CD14-positive monocyte (primary cell): ENCODE measurements around the gene DIABLO. TPM values are rescaled to one million over a fixed set of nuclear protein-coding genes. Genes with fewer than 3 reads are reported as not detected.

Experiments
- DNase-seq, 3 donors: peaks; one replicate each; pipeline ENCODE4 v3.0.0-alpha.2; 2011 to 2022
- H2AFZ ChIP-seq: 2 replicates; pipeline ENCODE4 v1.6.0; 2012; ENCODE audit warnings: mild to moderate bottlenecking, low read depth, low read length, inconsistent platforms; ENCODE audit not compliant: insufficient read depth, poor library complexity, severe bottlenecking
- H3K27ac ChIP-seq, 2 donors: 1 replicate in 1 of 2; 2 replicates in 1 of 2; pipeline ENCODE4 v1.5.1; 2012 to 2013; ENCODE audit warnings: low read length in 2 of 2, control low read depth in 1 of 2, inconsistent platforms in 1 of 2, low read depth in 1 of 2, mild to moderate bottlenecking in 1 of 2
- H3K27me3 ChIP-seq, 2 donors: one replicate each; pipeline versions ENCODE4 v1.6.0 to v1.6.1; 2011 to 2013; ENCODE audit warnings: low read length in 2 of 2; ENCODE audit not compliant: control insufficient read depth in 2 of 2, insufficient read depth in 2 of 2
- H3K36me3 ChIP-seq, 2 donors: replicated peaks in 1 of 2; 1 replicate in 1 of 2; 2 replicates in 1 of 2; pipeline versions ENCODE4 v1.5.1 to v1.6.1; 2012 to 2013; ENCODE audit warnings: low read length in 2 of 2, control low read depth in 1 of 2, inconsistent platforms in 1 of 2, mild to moderate bottlenecking in 1 of 2; ENCODE audit not compliant: insufficient read depth in 2 of 2, control insufficient read depth in 1 of 2
- H3K4me1 ChIP-seq, 2 donors: 1 replicate in 1 of 2; 2 replicates in 1 of 2; pipeline versions ENCODE4 v1.5.1 to v1.6.1; 2012 to 2013; ENCODE audit warnings: low read length in 2 of 2, control low read depth in 1 of 2, inconsistent platforms in 1 of 2, mild to moderate bottlenecking in 1 of 2, moderate library complexity in 1 of 2; ENCODE audit not compliant: insufficient read depth in 2 of 2, control insufficient read depth in 1 of 2
- H3K4me2 ChIP-seq: replicated peaks from 2 replicates; pipeline ENCODE3; 2012; ENCODE audit warnings: low read length, moderate library complexity, mild to moderate bottlenecking; ENCODE audit not compliant: poor library complexity, severe bottlenecking; ENCODE audit errors: extremely low read depth
- H3K4me3 ChIP-seq, 3 experiments: fragments of 200-600 bp in 1 of 3; sonication (generic) in 1 of 3; replicated peaks in 1 of 3; 1 replicate in 2 of 3; 2 replicates in 1 of 3; pipeline ENCODE4 v1.5.1; 2011 to 2013; ENCODE audit warnings: low read length in 3 of 3, mild to moderate bottlenecking in 3 of 3, control low read depth in 2 of 3, low read depth in 2 of 3, inconsistent platforms in 1 of 3, moderate library complexity in 1 of 3
- H3K79me2 ChIP-seq: 2 replicates; pipeline ENCODE4 v1.6.0; 2012; ENCODE audit warnings: mild to moderate bottlenecking, control low read depth, inconsistent platforms, low read length, moderate library complexity; ENCODE audit not compliant: insufficient read depth
- H3K9ac ChIP-seq: 2 replicates; pipeline ENCODE4 v1.6.0; 2017; ENCODE audit warnings: low read length, mild to moderate bottlenecking; ENCODE audit not compliant: insufficient read depth, poor library complexity, severe bottlenecking
- H3K9me3 ChIP-seq, 2 donors: replicated peaks in 1 of 2; 1 replicate in 1 of 2; 2 replicates in 1 of 2; pipeline versions ENCODE4 v1.5.1 to v1.6.1; 2012 to 2013; ENCODE audit warnings: low read length in 2 of 2, control low read depth in 1 of 2; ENCODE audit not compliant: control insufficient read depth in 1 of 2, insufficient read depth in 1 of 2
- H4K20me1 ChIP-seq: 2 replicates; pipeline ENCODE4 v1.6.0; 2012; ENCODE audit warnings: mild to moderate bottlenecking, low read length, control low read depth, moderate library complexity; ENCODE audit not compliant: insufficient read depth
- H3K27ac Mint-ChIP-seq, 7 donors: one replicate each; pipeline ENCODE4 v1.8.0; 2020; ENCODE audit warnings: mild to moderate bottlenecking in 7 of 7, mixed read lengths in 7 of 7, moderate library complexity in 6 of 7, inconsistent platforms in 2 of 7
- H3K27me3 Mint-ChIP-seq, 3 donors: one replicate each; pipeline ENCODE4 v1.8.0; 2021 to 2022; ENCODE audit warnings: low read depth in 3 of 3, mild to moderate bottlenecking in 3 of 3, mixed read lengths in 3 of 3, moderate library complexity in 3 of 3, inconsistent platforms in 1 of 3
- H3K36me3 Mint-ChIP-seq, 2 donors: one replicate each; pipeline ENCODE4 v1.8.0; 2020; ENCODE audit warnings: mixed read lengths in 2 of 2, inconsistent platforms in 1 of 2, mild to moderate bottlenecking in 1 of 2
- H3K4me1 Mint-ChIP-seq: one replicate; pipeline ENCODE4 v1.8.0; 2020; ENCODE audit warnings: mild to moderate bottlenecking, mixed read lengths
- H3K4me3 Mint-ChIP-seq, 2 donors: one replicate each; pipeline ENCODE4 v1.8.0; 2020; ENCODE audit warnings: mild to moderate bottlenecking in 2 of 2, mixed read lengths in 2 of 2, moderate library complexity in 1 of 2
- H3K9me3 Mint-ChIP-seq, 7 donors: one replicate each; pipeline ENCODE4 v1.8.0; 2020 to 2022; ENCODE audit warnings: mixed read lengths in 7 of 7, mild to moderate bottlenecking in 6 of 7, moderate library complexity in 6 of 7, inconsistent platforms in 2 of 7
- CTCF ChIP-seq: fragments of 200-600 bp; IDR thresholded peaks from one replicate; pipeline ENCODE4 v1.8.0; 2022; ENCODE audit warnings: antibody characterized with exemption, mild to moderate bottlenecking
- WGBS: methylation state at CpG from one replicate; pipeline ENCODE4 v1.1.5; 2013; ENCODE audit warnings: missing lambda C conversion rate; ENCODE audit not compliant: insufficient coverage; 5-methylcytosine and 5-hydroxymethylcytosine counted together
- intact Hi-C, 2 donors: fragments of 100-400 bp; cut with micrococcal nuclease; formaldehyde crosslinking; loops; one replicate each; pipeline versions ENCODE4 v1.15.0 to v1.15.1; 2023
- polyA minus RNA-seq: library from RNA; depleted of rRNA, polyadenylated mRNA; stranded (reverse); fragments of >200 nt; gene quantifications from 2 replicates; pipeline ENCODE4 v1.2.3, GENCODE V29; 2012
- polyA plus RNA-seq, 3 donors: library from polyadenylated mRNA; depleted of rRNA in 1 of 3; unstranded in 2 of 3; stranded (reverse) in 1 of 3; fragments of 300-500 nt in 2 of 3; fragments of >200 nt in 1 of 3; fragmentation: Illumina TruSeq in 2 of 3; gene quantifications; 1 replicate in 2 of 3; 2 replicates in 1 of 3; pipeline ENCODE4 v1.2.3, GENCODE V29; 2012 to 2021
- total RNA-seq, 12 experiments: library from RNA in 1 of 12; stranded (reverse) in 1 of 12; fragments of 120-200 nt in 1 of 12; gene quantifications; one replicate each; pipeline ENCODE4 v1.2.4 and lab custom pipeline; 2013 to 2026; ENCODE audit warnings: mixed read lengths in 6 of 12, inconsistent platforms in 1 of 12

DIABLO gene
- 48.0 TPM for total RNA-seq (2013)
- 10 to 100 TPM; 33.5 to 55.9 (median 51.3) TPM for polyA plus RNA-seq
- 51.0 and 66.9 TPM in 2 replicates for polyA minus RNA-seq
- total RNA-seq (lab: John Stamatoyannopoulos, UW), result 3.4 to 17.0 (median 7.0) reads per million in 11 experiments

- H3K27me3 Mint-ChIP-seq, result peaks cover 0 to 2% (median 2%) of the 10 kb centered on the region in 3 donors
- H3K9me3 Mint-ChIP-seq, result no peaks in the 10 kb centered on the region
- peaks cover 20% of the 10 kb centered on the region for H3K4me1 Mint-ChIP-seq
These were observed at the start of gene DIABLO for GRCh38 chr12:122225683-122226365. TSS of gene DIABLO (minus strand) at chr12:122226052. CDS start at chr12:122226014, 38 bp downstream.

GRCh38 chr12:122275459-122275858, 49.6 kb upstream of the DIABLO start:
- no peak overlapping the region for H2AFZ ChIP-seq
- WGBS, result 40% methylated on average over 3 of the region's 8 CpGs
- H3K9ac ChIP-seq, result no peak overlapping the region
- Mint-ChIP-seq H3K36me3 (peaks cover 58 to 86% of the 10 kb centered on the region in 2 donors), H3K4me3 (no peak overlapping the region), H3K27me3 (peaks cover 0 to 3% (median 0%) of the 10 kb centered on the region in 3 donors), H3K9me3 (no peaks in the 10 kb centered on the region), H3K27ac (peak overlapping the region in 2 of 7 donors; percentile 37 to 48), H3K4me1 (peaks cover 3% of the 10 kb centered on the region)
- no peaks in the 10 kb centered on the region for H3K9me3 ChIP-seq
- intact Hi-C loops, result no loop called here
- no peaks in the 10 kb centered on the region for H3K4me1 ChIP-seq
- DNase-seq, result no peak
- peaks cover 50 to 89% of the 10 kb centered on the region in 2 donors for H3K36me3 ChIP-seq
- no peaks in the 10 kb centered on the region for H3K79me2 ChIP-seq
- no peaks in the 10 kb centered on the region for H4K20me1 ChIP-seq
- no peaks in the 10 kb centered on the region for H3K27me3 ChIP-seq
- no peak overlapping the region for H3K4me3 ChIP-seq
- no peak overlapping the region for H3K27ac ChIP-seq
- no peak overlapping the region for H3K4me2 ChIP-seq
- no peak for TF ChIP-seq CTCF

More at GRCh38 chr12:122225683-122226365, at the start of gene DIABLO:
- no peaks in the 10 kb centered on the region for H3K9me3 ChIP-seq
- under 1% methylated on average over 57 of the region's 74 CpGs for WGBS
- intact Hi-C loops, result no loop called here
- H3K27ac ChIP-seq, result peak within 1 kb of the TSS; percentile 94 to 97
- peak within 1 kb of the TSS; percentile 86 for H2AFZ ChIP-seq
- H3K9ac ChIP-seq, result peak within 1 kb of the TSS; percentile 94
- H3K36me3 ChIP-seq, result peaks cover 39 to 56% of the 10 kb centered on the region in 2 donors
- no peak for TF ChIP-seq CTCF
- H3K27me3 ChIP-seq, result no peaks in the 10 kb centered on the region
- peaks cover 49 to 64% of the 10 kb centered on the region in 2 donors for H3K36me3 Mint-ChIP-seq
- DNase-seq, result peak; percentile 99 to 100 (median 100)
- peak within 1 kb of the TSS; percentile 87 for H3K4me2 ChIP-seq
- peaks cover 46% of the 10 kb centered on the region for H3K79me2 ChIP-seq
- peak within 1 kb of the TSS; percentile 93 to 98 (median 96) for H3K27ac Mint-ChIP-seq
- peaks cover 20 to 27% of the 10 kb centered on the region in 2 donors for H3K4me1 ChIP-seq
- H3K4me3 ChIP-seq, result peak within 1 kb of the TSS; percentile 74 to 94 (median 92)
- H3K4me3 Mint-ChIP-seq, result peak within 1 kb of the TSS; percentile 91 to 93
- peaks cover 19% of the 10 kb centered on the region for H4K20me1 ChIP-seq
